Activated gamma-delta T cell treated with Interleukin-2 at 50 U/mL for 16 hours (primary cell): ENCODE measurements around the gene EFCAB6.

Source experiments
- DNase-seq: peaks from one replicate; pipeline ENCODE4 v3.0.0-alpha.2; 2020

Gene EFCAB6

GRCh38 chr22:43490311-43490710 is 321.8 kb downstream of the EFCAB6 start:
- no peak for DNase-seq

GRCh38 chr22:43488937-43489336 is 323.2 kb downstream of the EFCAB6 start:
- no peak for DNase-seq

- DNase-seq = no peak
These were observed 323.9 kb downstream of the EFCAB6 start for GRCh38 chr22:43488031-43488866.

- no peak for DNase-seq
These were observed 324.6 kb downstream of the EFCAB6 start for GRCh38 chr22:43487311-43488030.

- DNase-seq = no peak
These were observed 326.5 kb downstream of the EFCAB6 start for GRCh38 chr22:43485502-43486089.

GRCh38 chr22:43484227-43484626 is 327.9 kb downstream of the EFCAB6 start:
- no peak for DNase-seq

GRCh38 chr22:43483669-43484068 is 328.4 kb downstream of the EFCAB6 start:
- DNase-seq = no peak

- no peak for DNase-seq
These were observed 328.8 kb downstream of the EFCAB6 start for GRCh38 chr22:43483266-43483665.

GRCh38 chr22:43482318-43482625 is 329.8 kb downstream of the EFCAB6 start:
- no peak for DNase-seq

- DNase-seq = peak; percentile 32
These were observed 330.4 kb downstream of the EFCAB6 start for GRCh38 chr22:43481568-43482317.

GRCh38 chr22:43479962-43480361 is 332.1 kb downstream of the EFCAB6 start:
- no peak for DNase-seq

GRCh38 chr22:43479301-43479950 is 332.7 kb downstream of the EFCAB6 start:
- DNase-seq = no peak
